Left cardiac atrium (tissue), 4 donors: Measurements from ENCODE around the gene DOK7. TPM values are rescaled to one million over a fixed set of nuclear protein-coding genes. Genes with fewer than 3 reads are reported as not detected.

Experiments
- ATAC-seq, 2 donors: fragments of 200-7000 bp; cut with Tn5 transposase; one replicate each; pipeline ENCODE4 v1.9.1; 2020; ENCODE audit warnings: mild to moderate bottlenecking in 2 of 2, moderate library complexity in 2 of 2
- DNase-seq: peaks from one replicate; pipeline ENCODE4 v3.0.0-alpha.2; 2020
- intact Hi-C, 2 donors: fragments of 100-400 bp; cut with DNase I; formaldehyde crosslinking; loops; one replicate each; pipeline versions ENCODE4 v1.14.1 to v1.15.1; 2022 to 2023
- total RNA-seq, 2 donors: library from RNA; stranded (reverse); fragmentation: NEBNext Ultra II Directional; extraction: Animal tissue kit (Norgen Biotek cat#: 25700); gene quantifications; one replicate each; pipeline ENCODE4 v1.2.1, GENCODE V29; 2021
- donor health status: DM: no; HTN: yes; CAD: no.
- donor health status: DM: no; HTN: yes; CAD: no; lungs with severe emphysema.
- donor health status: DM: yes; HTN: yes; CAD: no.
- donor health status: Dilated cardiomyopathy.

The DOK7 gene
- total RNA-seq, 2 donors from 2014 or later: 21.5 to 38.2 TPM

DNA sequence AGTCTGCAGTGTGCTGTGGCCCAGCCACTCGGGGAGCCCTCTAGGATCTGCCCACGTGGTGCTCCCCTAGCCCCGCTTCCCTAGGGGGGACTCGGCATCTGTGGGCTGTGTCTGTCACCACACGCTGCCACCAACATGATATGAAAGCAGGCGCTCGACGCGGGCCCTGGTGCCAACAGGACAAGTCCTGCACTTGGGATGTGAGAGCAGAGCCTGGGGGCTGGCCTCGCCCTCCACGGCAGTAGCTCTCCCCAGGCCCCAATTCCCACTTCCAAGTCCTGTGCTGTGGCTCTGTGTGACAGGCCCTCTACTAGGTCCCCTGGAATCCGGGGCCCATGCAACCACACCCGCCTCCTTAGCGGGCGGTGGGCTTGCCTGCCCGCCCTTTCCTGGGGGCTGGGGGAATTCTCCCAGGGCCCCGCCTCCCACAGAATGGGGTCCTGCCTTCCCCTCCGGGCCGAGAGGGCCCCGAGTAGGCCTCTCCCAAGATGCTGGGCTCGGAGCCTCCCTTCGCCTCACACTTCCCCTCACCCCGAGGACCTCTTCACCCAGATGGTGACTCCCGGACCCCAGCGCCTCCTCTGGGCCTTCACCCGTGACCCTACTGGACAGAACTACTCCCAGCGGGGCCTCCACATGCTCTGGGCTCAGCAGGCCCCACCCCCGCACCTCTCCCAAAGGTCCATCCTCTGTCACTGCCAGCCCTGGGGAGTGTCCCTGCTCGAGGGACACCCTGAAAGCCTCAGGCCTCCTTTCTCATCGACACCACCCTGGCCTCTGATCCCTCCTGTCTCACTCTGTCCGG lies 57.9 kb downstream of the DOK7 start:
- intact Hi-C loops: no loop called here
- ATAC-seq (no peak), DNase-seq (peak; percentile 26)

GRCh38 chr4:3521621-3522325 lies 58.7 kb downstream of the DOK7 start:
- intact Hi-C loops: no loop called here
- no peak for ATAC-seq
- DNase-seq: peak; percentile 15

DNA sequence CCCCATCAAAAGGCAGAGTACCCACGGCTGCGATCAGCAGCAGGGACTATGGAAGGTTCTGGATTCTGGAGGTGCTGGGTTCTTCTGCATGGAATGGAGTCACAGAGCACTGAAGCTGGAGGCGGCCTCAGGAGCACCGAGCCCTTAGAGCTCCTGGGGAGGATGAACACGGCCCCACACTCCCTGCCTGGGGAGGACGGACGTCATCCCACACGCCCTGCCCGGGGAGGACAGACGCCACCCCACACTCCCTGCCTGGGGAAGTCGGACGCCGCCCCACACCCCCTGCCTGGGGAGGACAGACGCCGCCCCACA lies 59.2 kb downstream of the DOK7 start:
- DNase-seq (no peak), ATAC-seq (no peak)
- intact Hi-C loops: no loop called here

DNA sequence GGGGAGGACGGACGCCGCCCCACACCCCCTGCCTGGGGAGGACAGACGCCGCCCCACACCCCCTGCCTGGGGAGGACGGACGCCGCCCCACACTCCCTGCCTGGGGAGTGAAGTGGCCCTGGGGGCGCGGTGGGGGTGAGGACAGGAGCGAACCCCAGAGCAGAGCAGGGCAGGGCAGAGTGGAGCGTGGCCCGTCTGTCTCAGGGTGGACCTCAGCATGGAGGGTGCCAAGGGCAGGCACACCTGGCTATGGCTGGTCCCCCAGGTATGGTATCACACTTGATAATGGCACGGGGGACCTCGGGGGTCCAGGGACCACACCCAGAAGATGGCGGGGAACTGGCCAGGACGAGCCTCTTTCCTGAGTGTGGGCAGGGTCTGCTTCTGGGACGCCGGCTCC lies 59.5 kb downstream of the DOK7 start:
- intact Hi-C loops: no loop called here
- ATAC-seq (no peak), DNase-seq (no peak)

- DNase-seq (no peak), ATAC-seq (no peak)
- intact Hi-C loops: no loop called here
Measured at GRCh38 chr4:3523146-3523627, 60.1 kb downstream of the DOK7 start.

DNA sequence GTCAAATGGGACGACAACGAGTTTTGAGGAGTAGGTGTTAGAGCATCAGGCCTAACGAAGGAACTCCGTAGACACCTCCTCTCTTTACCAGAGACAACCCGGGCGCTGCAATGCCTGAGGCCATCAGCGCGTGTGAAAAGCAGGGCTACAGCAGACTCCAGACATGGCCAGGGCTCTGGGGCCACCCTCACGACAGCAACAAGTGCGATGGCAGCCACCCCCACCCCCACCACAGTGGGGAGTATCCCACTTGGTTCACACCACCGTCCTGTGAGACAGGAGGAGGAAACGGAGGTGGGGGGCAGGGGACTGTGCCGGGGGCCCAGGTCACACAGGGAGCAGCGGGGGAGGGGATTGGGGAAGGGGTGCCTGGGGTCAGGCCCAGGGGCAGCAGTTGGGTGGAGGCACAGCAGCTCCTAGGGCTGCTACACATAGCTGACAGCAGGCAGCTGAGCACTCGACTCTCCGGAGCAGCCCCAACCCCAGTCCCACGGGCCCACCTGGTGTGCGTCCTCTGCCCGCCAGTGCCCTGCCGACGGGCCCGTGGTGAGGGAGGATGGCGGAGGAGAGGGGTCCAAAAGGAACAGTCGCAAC lies 60.6 kb downstream of the DOK7 start:
- intact Hi-C loops: no loop called here
- no peak for ATAC-seq
- no peak for DNase-seq

- intact Hi-C loops: no loop called here
- ATAC-seq (no peak), DNase-seq (peak; percentile 7)
Measured at GRCh38 chr4:3524349-3524748, 61.2 kb downstream of the DOK7 start.

DNA sequence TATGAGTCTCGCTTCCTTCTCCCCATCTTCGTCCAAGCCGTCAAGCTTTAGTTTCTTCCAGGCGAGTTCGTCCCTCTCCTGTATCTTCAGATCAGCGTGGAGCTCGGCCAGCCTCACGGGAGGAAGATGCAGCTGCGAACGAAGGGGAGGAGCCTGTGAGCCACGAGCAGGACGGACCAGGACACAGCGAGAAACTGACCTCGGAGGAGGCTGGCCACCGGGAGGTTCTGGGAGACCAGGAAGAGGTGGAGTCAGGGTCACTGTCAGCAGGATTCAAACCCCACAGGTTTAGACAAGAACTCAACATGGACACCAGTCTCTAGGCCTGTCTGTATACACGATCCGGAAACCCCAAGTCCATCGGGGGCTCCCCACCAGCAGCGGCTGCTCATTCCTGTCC lies 61.8 kb downstream of the DOK7 start:
- ATAC-seq: no peak
- intact Hi-C loops: loop anchor here in 1 of 2 donors (5.0 kb wide), 1 partner anchor 48 kb away; no protein-coding TSS in a partner anchor
- DNase-seq: peak; percentile 13

DNA sequence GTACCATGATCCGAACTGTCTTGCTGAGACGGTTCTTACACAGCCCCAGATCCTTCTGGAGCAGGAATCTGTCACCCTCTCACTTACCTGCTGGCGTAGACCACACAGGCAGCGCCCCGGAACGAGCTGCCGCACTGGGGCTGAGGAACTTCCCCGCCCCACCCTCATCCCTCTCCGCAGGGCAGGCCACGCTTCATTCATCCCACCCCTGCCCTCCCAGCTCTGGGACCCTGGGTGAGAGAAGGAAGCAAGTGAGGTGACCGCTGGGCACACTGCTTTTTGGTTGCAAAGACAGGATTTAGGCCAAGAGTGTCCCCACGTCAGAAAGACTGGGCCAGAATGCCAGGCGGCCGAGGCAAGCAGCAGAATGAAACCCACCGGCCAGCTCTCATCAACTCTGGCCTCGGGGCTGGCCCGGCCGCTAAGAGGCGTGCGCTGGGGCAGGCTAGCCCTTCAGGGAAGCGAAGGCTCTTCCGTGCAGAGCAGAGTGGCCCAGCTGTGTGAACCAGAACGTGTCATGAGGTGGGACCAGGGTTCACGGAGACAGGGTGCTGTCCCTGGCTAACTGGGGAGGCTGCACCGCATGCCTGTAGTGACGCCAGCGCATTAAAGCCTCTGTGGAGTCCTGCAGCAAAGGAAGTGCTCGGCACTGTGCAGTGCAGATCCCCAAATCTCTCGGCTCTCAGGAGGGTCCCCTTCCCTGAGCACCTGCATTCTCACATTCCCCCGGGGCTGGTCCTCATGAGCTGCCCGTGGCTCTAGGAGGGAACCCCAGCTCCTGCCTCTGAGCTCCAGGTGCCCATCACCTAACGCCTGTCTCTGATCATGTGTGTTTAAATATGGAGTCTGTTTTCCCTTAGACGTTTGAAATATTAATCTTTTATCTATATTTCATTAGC lies 62.7 kb downstream of the DOK7 start:
- intact Hi-C loops: loop anchor here in 1 of 2 donors (5.0 kb wide), 1 partner anchor 48 kb away; no protein-coding TSS in a partner anchor
- ATAC-seq (no peak), DNase-seq (no peak)

- no peak for ATAC-seq
- intact Hi-C loops: loop anchor here in 1 of 2 donors (5.0 kb wide), 1 partner anchor 49 kb away; no protein-coding TSS in a partner anchor
- DNase-seq: no peak
Measured at GRCh38 chr4:3526456-3526855, 63.4 kb downstream of the DOK7 start.

- intact Hi-C loops: loop anchor here in 1 of 2 donors (5.0 kb wide), 1 partner anchor 50 kb away; no protein-coding TSS in a partner anchor
- ATAC-seq (no peak), DNase-seq (no peak)
Measured at GRCh38 chr4:3527101-3527913, 64.2 kb downstream of the DOK7 start.

DNA sequence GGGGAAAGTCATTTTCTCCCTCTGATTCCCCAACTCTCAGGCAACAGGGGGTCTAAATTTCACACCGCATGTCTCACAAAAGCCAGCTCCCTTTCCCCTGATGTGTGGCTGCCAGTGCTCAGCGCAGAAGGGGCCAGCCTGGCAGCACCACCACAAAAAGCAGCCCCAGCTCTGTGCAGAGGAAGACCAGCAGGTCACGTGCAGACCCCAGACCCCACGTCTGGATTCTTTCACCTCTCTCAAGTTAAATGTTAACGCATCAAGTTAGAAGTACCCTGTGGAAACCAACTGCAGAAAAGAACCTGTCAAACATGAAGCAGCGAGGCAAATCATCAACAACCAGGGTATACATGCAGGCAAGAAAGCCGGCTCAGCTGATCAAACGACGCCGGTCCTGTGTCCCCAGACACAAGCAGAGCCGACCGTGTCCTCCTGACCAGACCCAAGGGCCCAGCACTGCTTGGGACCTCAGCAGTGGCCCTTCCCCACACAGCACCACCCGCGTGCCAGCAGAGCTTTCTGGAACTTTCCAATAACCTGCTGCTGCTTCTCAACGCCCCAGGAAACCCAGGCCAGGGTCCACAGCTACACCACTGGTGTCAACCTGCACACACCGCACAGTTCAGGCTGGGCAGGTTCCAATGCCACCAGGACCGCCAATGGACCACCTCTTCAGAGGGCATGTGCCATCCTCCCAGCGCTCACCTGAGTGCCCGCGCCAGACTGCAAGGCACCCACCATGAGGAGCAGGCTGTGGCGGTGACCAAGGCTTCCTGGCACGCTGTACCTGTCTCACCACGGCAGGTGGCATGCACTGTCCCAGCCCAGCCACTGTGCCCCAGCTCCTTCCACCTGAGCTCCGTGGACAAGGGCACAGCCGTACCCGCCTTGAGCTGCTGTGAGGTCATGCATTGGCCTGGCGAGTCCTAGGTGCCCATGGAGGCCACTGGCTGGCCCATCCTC lies 65.1 kb downstream of the DOK7 start:
- DNase-seq: no peak
- intact Hi-C loops: loop anchor here in 1 of 2 donors (5.0 kb wide), 1 partner anchor 51 kb away; no protein-coding TSS in a partner anchor
- ATAC-seq: no peak

GRCh38 chr4:3529363-3529762 lies 66.3 kb downstream of the DOK7 start:
- intact Hi-C loops: loop anchor here in 1 of 2 donors (5.0 kb wide), 1 partner anchor 52 kb away; no protein-coding TSS in a partner anchor
- DNase-seq (peak; percentile 59), ATAC-seq (no peak)

GRCh38 chr4:3530051-3530450 lies 66.9 kb downstream of the DOK7 start:
- intact Hi-C loops: no loop called here
- ATAC-seq (no peak), DNase-seq (no peak)

DNA sequence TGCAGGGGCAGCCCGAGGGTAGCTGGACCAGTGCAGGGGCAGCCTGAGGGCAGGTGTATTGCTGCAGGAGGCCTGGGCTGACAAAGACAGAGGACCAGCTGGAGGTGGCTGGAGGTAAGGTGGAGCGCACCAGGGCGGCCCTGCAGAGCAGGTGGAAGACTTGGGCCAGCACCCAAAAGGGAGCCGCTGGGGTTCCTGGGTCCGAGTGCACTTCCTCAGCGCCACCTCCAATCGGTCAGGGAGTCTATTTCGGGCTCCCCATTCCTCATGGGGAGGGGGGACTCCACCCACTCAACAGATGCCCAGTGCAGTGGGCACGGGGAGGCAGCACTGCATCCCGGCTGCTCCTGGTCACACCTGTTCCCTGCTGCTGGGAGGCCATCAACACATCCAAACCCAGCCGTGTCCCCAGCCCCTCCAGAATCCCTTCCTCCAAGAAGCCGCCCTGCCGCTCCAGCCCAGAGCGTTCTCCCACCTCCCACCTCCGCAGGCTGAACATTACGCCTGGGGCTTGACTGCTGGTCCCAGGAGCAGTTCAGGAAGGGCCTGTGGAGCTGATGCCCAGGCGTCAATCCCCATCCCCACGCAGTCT lies 67.7 kb downstream of the DOK7 start:
- intact Hi-C loops: no loop called here

GRCh38 chr4:3531318-3531878 lies 68.3 kb downstream of the DOK7 start:
- ATAC-seq (peak in 1 of 2 donors; percentile 0), DNase-seq (no peak)
- intact Hi-C loops: no loop called here

More for the DNA sequence above, 67.7 kb downstream of the DOK7 start:
- DNase-seq (no peak), ATAC-seq (no peak)
